ENCODE measurements around the gene MESP2. TPM values are rescaled to one million over a fixed set of nuclear protein-coding genes. Genes with fewer than 3 reads are reported as not detected.

The MESP2 gene
- total and polyA plus RNA-seq, 2 of the 8 experiments (the other 6 are each of a cell fraction or from before 2014, with no cell fraction given): 0.35 to 0.80 TPM

DNA sequence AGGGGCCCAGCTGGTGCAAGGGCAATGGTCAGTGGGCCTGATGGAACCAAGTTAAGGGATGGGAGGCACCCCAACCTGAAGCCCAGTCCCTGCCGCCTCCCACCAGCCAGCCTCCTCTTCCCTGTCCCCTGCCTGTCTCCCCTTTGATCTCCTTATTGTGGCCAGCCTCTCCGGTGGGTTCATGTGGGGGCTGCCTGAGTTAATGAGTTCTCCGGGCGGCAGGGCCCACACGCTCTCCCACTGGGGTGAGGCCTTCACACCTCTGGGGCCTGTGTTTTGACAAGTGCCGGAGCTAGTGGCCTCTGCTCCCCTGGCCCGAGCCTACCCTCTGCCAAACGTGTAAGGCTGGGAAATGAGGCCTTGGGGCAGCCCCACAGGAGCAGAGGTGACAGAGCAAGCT is 17.8 kb upstream of the MESP2 start (continued):
- TF ChIP-seq, protein P1, sequence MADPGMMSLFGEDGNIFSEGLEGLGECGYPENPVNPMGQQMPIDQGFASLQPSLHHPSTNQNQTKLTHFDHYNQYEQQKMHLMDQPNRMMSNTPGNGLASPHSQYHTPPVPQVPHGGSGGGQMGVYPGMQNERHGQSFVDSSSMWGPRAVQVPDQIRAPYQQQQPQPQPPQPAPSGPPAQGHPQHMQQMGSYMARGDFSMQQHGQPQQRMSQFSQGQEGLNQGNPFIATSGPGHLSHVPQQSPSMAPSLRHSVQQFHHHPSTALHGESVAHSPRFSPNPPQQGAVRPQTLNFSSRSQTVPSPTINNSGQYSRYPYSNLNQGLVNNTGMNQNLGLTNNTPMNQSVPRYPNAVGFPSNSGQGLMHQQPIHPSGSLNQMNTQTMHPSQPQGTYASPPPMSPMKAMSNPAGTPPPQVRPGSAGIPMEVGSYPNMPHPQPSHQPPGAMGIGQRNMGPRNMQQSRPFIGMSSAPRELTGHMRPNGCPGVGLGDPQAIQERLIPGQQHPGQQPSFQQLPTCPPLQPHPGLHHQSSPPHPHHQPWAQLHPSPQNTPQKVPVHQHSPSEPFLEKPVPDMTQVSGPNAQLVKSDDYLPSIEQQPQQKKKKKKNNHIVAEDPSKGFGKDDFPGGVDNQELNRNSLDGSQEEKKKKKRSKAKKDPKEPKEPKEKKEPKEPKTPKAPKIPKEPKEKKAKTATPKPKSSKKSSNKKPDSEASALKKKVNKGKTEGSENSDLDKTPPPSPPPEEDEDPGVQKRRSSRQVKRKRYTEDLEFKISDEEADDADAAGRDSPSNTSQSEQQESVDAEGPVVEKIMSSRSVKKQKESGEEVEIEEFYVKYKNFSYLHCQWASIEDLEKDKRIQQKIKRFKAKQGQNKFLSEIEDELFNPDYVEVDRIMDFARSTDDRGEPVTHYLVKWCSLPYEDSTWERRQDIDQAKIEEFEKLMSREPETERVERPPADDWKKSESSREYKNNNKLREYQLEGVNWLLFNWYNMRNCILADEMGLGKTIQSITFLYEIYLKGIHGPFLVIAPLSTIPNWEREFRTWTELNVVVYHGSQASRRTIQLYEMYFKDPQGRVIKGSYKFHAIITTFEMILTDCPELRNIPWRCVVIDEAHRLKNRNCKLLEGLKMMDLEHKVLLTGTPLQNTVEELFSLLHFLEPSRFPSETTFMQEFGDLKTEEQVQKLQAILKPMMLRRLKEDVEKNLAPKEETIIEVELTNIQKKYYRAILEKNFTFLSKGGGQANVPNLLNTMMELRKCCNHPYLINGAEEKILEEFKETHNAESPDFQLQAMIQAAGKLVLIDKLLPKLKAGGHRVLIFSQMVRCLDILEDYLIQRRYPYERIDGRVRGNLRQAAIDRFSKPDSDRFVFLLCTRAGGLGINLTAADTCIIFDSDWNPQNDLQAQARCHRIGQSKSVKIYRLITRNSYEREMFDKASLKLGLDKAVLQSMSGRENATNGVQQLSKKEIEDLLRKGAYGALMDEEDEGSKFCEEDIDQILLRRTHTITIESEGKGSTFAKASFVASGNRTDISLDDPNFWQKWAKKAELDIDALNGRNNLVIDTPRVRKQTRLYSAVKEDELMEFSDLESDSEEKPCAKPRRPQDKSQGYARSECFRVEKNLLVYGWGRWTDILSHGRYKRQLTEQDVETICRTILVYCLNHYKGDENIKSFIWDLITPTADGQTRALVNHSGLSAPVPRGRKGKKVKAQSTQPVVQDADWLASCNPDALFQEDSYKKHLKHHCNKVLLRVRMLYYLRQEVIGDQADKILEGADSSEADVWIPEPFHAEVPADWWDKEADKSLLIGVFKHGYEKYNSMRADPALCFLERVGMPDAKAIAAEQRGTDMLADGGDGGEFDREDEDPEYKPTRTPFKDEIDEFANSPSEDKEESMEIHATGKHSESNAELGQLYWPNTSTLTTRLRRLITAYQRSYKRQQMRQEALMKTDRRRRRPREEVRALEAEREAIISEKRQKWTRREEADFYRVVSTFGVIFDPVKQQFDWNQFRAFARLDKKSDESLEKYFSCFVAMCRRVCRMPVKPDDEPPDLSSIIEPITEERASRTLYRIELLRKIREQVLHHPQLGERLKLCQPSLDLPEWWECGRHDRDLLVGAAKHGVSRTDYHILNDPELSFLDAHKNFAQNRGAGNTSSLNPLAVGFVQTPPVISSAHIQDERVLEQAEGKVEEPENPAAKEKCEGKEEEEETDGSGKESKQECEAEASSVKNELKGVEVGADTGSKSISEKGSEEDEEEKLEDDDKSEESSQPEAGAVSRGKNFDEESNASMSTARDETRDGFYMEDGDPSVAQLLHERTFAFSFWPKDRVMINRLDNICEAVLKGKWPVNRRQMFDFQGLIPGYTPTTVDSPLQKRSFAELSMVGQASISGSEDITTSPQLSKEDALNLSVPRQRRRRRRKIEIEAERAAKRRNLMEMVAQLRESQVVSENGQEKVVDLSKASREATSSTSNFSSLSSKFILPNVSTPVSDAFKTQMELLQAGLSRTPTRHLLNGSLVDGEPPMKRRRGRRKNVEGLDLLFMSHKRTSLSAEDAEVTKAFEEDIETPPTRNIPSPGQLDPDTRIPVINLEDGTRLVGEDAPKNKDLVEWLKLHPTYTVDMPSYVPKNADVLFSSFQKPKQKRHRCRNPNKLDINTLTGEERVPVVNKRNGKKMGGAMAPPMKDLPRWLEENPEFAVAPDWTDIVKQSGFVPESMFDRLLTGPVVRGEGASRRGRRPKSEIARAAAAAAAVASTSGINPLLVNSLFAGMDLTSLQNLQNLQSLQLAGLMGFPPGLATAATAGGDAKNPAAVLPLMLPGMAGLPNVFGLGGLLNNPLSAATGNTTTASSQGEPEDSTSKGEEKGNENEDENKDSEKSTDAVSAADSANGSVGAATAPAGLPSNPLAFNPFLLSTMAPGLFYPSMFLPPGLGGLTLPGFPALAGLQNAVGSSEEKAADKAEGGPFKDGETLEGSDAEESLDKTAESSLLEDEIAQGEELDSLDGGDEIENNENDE (IDR thresholded peaks at IDR 0.05; ENCODE audit: insufficient replicate concordance, low read length): no peak
- TF ChIP-seq BACH1 (IDR thresholded peaks at IDR 0.05; ENCODE audit: low read length): no peak
- TF ChIP-seq ASH2L (IDR thresholded peaks at IDR 0.05; ENCODE audit: low read length): no peak
- TF ChIP-seq KDM1A (IDR thresholded peaks at IDR 0.05; ENCODE audit: borderline replicate concordance, low read length): no peak
- TF ChIP-seq SP4 (IDR thresholded peaks at IDR 0.05; ENCODE audit: low read length): no peak
- TF ChIP-seq SIX5 (IDR thresholded peaks at IDR 0.05; ENCODE audit: low read depth, low read length): no peak
- TF ChIP-seq HDAC6 (IDR thresholded peaks at IDR 0.05; ENCODE audit: low read depth, low read length): no peak
